GM18951 (cell line): ENCODE results near the gene ZC3H8.
"Not testable (repeated sequence)": the region's sequence is repeated elsewhere in the genome, so short reads cannot be mapped to it uniquely, and the experiment has no call there.

ENCODE experiments used
- POLR2A ChIP-seq: IDR thresholded peaks from 4 replicates; pipeline ENCODE4 v1.6.1; 2011; ENCODE audit warnings: mild to moderate bottlenecking; ENCODE audit not compliant: insufficient read length, insufficient read depth; ENCODE audit errors: extremely low read depth
- in situ Hi-C: fragments of 300-500 bp; cut with MboI; formaldehyde crosslinking; loops from one replicate; pipeline ENCODE4 v1.12.0; 2022; ENCODE audit warnings: low sequenced_read_pairs, mixed read lengths, inconsistent platforms; ENCODE audit not compliant: unreplicated experiment

The ZC3H8 gene

DNA sequence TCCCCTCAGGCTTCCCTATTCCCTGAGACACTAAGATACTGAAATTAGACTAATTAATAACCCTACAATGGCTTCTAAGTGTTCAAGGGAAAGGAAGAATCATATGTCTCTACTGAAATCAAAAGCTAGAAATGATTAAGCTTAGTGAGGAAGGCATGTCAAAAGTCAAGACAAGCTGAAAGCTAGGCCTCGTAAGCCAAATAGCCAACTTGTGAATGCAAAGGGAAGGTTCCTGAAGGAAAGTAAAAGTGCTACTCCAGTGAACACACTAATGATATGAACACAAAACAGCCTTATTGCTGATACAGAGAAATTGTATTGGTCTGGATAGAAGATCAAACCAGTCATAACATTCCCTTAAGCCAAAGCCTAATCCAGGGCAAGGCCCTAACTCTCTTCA, 10.0 kb downstream of the ZC3H8 start:
- TF ChIP-seq POLR2A = no peak
- in situ Hi-C loops = no loop called here

DNA sequence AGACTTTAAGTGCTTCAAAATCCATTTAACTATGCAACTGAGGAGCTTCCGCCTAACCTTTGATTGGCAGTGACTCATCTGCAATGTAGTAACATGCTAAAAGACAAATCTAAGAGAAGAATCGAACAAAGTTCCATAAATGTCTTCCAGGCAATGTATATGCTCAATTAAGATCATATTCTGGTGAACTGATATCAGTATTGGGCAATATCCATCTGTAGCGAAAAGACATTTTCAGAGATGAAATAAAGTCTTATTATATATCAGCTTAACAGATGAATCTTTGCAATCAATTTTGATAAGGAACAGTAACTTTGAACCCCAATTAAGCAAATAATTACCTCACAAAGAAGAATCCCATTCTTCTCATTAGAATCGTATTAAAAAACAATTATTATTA, 11.6 kb downstream of the ZC3H8 start:
- no peak for TF ChIP-seq POLR2A
- in situ Hi-C loops = no loop called here

DNA sequence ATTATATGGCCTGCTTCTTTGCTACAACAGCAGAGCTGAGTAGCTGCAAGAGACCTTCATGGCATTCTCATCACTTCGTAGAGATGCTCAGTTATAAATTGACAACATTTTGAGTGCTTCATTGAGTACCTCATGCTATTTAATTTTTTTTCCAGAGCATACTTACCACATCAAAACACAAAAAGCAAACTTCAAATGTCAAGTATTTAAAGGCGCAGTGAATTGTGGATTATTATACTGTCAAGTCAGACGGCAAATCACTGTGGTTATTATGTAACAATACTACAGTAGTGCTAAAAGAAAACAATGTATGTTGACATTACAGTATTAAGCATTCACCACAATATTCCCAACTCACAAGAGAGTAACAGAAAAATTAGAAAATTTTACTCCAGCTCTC, 12.5 kb downstream of the ZC3H8 start:
- in situ Hi-C loops = no loop called here
- TF ChIP-seq POLR2A = no peak

DNA sequence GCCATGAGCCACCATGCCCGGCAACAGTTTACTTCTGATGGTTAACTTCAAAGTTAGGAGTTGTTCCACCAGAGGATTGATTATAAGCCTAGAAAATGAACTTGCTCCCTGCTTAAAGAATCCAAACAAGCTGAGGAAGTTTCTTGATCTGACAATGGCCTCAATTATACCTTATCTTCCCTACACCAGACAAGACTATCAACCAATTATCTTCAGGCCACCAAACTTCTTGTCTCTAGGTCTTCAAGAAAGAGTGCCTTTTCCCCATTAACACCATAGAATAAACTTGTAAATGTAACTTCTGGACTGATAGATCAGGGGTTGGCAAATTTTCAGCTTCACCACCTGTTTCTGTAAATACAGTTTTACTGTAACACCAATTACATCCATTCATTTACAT, 15.0 kb downstream of the ZC3H8 start:
- TF ChIP-seq POLR2A = no peak
- in situ Hi-C loops = no loop called here

DNA sequence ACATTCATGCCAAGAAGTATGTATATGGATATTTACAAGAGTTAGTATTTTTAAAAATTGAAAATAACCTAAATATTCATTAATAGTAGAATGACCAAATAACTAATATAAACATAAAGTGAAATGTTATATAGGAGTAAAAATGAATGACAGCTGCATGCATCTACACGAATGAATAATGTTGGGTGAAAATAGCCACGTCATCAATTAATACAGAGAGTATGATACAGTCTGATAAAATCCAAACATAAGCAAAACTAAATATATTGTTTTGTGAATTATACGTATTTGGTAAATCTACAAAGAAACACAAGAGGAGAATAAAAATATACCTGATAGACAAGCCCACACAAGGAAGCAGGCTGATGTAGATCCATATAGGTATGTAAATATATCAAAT, 24.5 kb downstream of the ZC3H8 start:
- in situ Hi-C loops = no loop called here
- TF ChIP-seq POLR2A = no peak

DNA sequence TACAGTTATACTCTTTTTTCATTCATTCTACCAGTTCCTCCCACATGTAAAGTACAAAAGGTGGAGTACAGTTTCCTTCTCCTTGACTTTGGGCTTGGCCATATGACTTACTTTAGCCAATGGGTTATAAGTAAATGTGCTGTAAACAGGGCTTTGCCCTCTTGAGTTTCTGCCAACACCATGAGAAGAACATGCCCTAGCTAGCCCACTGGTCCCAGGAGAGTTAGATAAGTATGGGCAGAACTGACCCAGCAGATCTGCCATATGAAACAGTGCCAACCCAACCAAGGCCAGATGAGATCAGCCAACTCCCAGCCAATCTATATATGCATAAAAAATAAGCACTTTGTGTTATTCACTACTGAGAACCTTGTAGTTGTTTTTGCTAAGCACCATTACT, 25.5 kb downstream of the ZC3H8 start:
- TF ChIP-seq POLR2A = no peak
- in situ Hi-C loops = no loop called here

DNA sequence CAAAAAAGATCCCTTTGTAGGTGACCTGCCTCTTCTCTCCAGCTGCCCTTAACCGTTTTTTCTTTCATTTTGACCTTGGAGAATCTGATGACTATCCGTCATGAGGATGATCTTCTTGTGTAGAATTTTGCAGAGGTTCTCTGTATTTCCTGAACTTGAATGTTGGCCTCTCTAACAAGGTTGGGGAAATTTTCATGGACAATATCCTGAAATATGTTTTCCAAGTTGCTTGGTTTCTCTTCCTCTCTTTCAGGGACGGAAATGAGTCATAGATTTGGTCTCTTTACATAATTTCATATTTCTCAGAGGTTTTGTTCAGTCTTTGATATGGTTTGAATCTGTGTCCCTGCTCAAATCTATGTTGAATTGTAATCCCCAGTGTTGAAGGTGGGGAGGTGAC, 34.0 kb downstream of the ZC3H8 start:
- TF ChIP-seq POLR2A = no peak
- in situ Hi-C loops = no loop called here

DNA sequence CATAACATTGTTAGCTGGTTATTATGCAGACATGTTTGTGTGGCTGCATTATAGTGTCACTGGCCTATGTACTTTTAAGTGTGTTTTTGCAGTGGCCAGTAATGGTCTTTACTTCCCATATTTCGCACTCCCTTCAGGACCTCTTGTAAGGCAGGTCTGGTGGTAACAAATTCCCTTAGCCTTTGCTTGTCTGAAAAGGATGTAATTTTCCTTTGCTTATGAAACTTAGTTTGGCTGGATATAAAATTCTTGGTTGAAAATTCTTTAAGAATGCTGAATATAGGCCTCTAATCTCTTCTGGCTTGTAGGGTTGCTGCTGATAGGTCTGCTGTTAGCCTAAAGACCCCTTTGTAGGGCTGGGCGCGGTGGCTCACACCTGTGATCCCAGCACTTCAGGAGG, 34.7 kb downstream of the ZC3H8 start:
- in situ Hi-C loops = no loop called here
- no peak for TF ChIP-seq POLR2A

DNA sequence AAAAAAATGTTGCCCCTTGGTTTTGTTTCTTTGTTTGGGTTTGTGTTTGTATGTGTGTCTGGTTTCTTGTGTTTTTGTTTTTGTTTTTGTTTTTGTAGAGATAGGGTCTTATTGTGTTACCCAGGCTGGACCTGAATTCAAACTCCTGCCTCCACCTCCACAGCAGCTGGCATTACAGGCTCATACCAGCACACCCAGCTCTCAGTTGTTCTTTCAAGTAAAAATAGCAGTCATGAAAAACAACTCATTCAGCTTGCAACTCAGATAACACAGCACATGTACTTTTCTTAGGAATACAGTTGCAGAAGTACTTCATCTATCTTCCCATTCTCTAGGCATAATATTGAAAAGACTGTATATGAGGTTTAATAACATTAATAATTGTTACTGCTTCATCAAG, 37.0 kb downstream of the ZC3H8 start:
- in situ Hi-C loops = no loop called here

DNA sequence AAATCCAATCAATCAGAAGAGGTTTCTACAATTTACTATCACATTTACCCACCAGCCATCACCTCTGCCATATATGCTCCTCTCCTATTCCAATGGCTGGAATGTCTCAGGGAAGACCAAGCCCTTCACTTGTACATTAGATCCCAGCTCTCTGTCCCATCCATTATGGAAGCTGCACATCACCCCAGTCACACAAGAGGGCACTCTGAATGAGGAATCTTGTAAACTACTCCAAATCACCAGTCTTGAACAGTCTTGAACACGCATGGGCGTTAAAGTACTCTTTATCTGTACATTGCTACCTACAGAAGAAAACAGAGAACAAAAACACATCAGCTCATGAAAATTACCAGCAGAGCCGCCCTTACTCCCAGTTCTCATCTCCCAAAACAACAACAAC, 38.7 kb downstream of the ZC3H8 start:
- in situ Hi-C loops = no loop called here
- TF ChIP-seq POLR2A = no peak

More for the DNA sequence above, 37.0 kb downstream of the ZC3H8 start:
- no peak for TF ChIP-seq POLR2A

DNA sequence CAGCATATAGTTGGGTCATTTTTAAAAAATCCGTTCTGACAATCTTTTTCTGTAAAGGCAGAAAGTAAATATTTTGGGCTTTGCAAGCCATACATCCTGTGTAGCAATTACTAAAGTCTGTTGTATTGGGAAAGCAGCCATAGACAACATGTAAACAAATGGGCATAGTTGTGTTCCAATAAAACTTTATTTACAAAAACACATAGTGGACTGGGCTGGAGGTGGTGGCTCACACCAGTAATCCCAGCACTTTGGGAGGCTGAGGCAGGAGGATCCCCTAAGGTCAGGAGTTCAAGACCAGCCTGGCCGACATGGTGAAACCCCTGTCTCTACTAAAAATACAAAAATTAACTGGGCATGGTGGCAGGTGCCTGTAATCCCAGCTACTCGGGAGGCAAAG, 46.9 kb downstream of the ZC3H8 start:
- in situ Hi-C loops = not testable (repeated sequence)

DNA sequence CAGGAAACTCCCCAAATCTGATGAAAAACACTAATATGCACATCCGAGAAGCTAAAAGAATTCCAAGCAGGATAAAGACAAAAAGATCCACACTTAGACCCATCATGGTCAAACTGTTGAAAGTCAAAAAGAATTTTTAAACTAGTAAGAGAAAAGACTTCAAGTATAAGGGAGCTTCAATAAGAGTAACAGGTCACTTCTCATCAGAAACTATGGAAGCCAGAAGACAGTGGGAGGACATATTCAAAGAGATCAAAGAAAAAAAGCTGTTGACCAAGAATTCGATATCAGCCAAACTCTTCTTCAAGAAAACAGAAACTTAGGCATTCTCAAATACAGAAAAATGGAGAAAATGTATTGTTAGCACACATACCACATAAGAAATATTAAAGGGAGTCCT, 50.4 kb downstream of the ZC3H8 start:
- no peak for TF ChIP-seq POLR2A
- in situ Hi-C loops = no loop called here

DNA sequence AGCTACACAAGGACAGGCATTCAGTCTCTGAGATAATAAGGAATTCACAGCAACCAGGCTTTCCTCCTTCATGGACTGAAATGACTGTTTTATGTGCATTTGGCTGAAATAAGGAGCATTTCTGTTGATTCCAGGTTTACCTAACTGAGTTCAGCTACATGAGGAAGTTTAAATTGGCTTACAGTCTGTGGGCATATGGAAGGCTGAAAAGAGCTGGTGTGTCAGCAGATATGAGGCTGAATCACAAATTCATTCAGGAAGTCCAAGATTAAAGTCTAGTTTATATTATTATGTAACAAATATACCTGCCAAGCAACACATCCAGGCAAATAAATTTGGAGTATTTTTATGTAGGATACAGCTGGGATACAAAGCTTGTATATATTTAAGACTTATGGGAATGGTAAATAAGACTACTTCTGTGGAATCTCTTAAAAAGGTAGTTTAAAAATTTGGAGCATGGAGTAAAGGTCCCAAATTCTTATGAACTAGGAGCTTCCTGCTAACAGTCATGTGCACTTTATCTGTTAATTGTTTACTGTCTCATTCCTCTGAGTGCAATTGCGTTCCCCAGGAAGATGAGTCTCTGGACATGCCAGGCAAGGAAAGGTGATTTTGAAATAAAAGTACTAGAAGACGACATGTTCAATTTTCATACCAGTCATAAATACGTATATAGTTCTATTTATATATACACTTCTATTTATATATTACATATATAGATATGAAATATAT, 53.0 kb downstream of the ZC3H8 start:
- in situ Hi-C loops = no loop called here
- TF ChIP-seq POLR2A = no peak

DNA sequence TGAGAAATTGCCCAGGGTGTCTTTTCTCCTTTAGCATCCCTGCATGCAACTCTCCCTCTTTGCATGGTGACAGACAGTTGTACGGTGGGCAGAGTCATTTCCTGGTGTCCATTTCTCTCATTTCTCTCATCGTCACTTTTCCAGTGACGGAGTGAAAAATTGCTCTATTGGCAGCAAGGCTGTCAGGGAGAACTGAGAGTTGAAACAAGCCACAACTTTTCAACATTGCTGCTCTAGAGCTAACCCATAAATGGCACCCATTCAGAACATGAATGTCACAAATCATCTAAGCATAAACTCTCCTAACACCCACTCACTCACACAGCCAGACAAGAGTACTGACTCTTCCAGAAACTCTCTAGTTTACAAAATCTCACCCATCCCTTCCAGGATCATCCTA, 55.7 kb downstream of the ZC3H8 start:
- in situ Hi-C loops = no loop called here
- no peak for TF ChIP-seq POLR2A

DNA sequence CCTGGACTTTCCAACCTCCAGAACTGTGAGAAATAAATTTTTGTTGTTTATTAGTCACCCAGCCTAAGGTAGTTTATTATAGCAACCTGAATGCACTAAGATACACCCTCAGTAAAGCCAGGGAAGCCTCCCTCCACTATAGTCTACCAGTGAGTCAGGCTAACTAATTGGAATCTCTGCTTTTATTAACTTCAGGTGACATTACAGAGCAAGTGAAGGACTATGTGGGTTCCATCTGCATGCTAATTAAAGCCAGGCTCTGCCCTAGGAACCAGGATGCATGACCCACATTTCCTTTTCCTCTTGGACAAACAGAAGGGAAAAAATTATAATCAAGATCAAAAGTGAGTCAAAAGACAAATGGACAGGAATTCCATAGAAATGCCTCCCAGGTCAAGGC, 56.1 kb downstream of the ZC3H8 start:
- TF ChIP-seq POLR2A = no peak
- in situ Hi-C loops = no loop called here

DNA sequence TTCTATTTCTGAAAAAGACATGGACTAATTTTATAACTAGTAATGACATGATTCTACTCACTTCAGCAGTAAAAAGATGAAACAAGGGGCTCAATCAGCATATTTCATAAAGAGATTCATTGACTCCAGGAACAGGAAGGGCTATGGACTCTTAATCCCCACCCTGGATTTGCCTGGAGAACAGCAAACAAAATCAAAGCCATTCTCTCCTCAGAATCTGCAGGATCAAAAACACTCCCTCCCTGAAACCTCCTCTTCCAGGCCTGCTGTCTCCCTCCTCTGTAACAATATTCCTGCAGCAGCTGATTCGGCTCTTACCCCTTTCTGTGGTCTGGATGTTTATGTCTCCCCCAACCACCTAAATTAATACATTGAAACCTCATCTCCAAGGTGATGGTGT, 57.0 kb downstream of the ZC3H8 start:
- no peak for TF ChIP-seq POLR2A
- in situ Hi-C loops = no loop called here

DNA sequence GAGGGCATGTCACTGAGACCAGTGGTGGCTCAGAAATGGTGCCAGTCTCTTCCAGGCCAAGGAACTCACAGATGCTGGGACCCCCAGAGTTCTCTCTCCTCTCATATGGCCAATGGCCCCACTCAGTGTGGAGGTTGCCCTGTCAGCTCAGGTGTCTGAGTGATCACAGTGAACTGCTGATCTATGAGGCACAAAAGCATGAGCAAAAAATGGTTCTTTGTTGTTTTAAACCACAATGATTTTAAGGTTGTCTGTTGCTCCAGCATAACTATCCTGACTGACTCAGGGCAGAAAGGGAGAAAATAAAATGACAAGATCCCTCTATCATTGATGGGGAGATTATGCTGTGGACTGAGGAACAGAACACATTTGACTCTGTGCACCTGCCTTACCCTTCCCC, 58.9 kb downstream of the ZC3H8 start:
- in situ Hi-C loops = no loop called here
- TF ChIP-seq POLR2A = no peak
